NCI-H510A (cell line): ENCODE results near the gene TRIM5.
"Not testable (repeated sequence)": the region's sequence is repeated elsewhere in the genome, so short reads cannot be mapped to it uniquely, and the experiment has no call there.

Experiments used
- DNase-seq: peaks from one replicate; lab custom pipeline; 2025; lab: John Stamatoyannopoulos, UW

The TRIM5 gene

GRCh38 chr11:5684646-5685362 is at the start of gene TRIM5:
Gene TRIM5 (minus strand): TSS chr11:5685074. CDS start chr11:5680177, 4,897 bp downstream.
- no peak for DNase-seq

GRCh38 chr11:5727691-5728090 is 42.8 kb upstream of the TRIM5 start:
- DNase-seq, result no peak

- DNase-seq, result no peak
Measured at GRCh38 chr11:5726351-5726750, 41.5 kb upstream of the TRIM5 start.

GRCh38 chr11:5722622-5723021 is 37.7 kb upstream of the TRIM5 start:
- no peak for DNase-seq

- no peak for DNase-seq
Measured at GRCh38 chr11:5719703-5720495, 35.0 kb upstream of the TRIM5 start.

GRCh38 chr11:5716518-5716917 is 31.6 kb upstream of the TRIM5 start:
- DNase-seq, result not testable (repeated sequence)

- no peak for DNase-seq
Measured at GRCh38 chr11:5713695-5714094, 28.8 kb upstream of the TRIM5 start.

GRCh38 chr11:5712507-5712906 is 27.6 kb upstream of the TRIM5 start:
- DNase-seq, result no peak

- DNase-seq, result no peak
Measured at GRCh38 chr11:5705688-5706087, 20.8 kb upstream of the TRIM5 start.

GRCh38 chr11:5703741-5704536 is 19.1 kb upstream of the TRIM5 start:
- no peak for DNase-seq

- no peak for DNase-seq
Measured at GRCh38 chr11:5701055-5701577, 16.2 kb upstream of the TRIM5 start.

GRCh38 chr11:5700421-5701054 is 15.7 kb upstream of the TRIM5 start:
- DNase-seq, result no peak

- DNase-seq, result no peak
Measured at GRCh38 chr11:5698281-5698680, 13.4 kb upstream of the TRIM5 start.

GRCh38 chr11:5696210-5696609 is 11.3 kb upstream of the TRIM5 start:
- DNase-seq, result no peak

- DNase-seq, result no peak
Measured at GRCh38 chr11:5695580-5695979, 10.7 kb upstream of the TRIM5 start.

- DNase-seq, result no peak
Measured at GRCh38 chr11:5694642-5695041, 9.8 kb upstream of the TRIM5 start.

GRCh38 chr11:5691964-5692361 is 7.1 kb upstream of the TRIM5 start:
- no peak for DNase-seq

- DNase-seq, result not testable (repeated sequence)
Measured at GRCh38 chr11:5691238-5691963, 6.5 kb upstream of the TRIM5 start.

GRCh38 chr11:5690736-5691135 is 5.9 kb upstream of the TRIM5 start:
- DNase-seq, result no peak

GRCh38 chr11:5690216-5690615 is 5.3 kb upstream of the TRIM5 start:
- DNase-seq, result no peak

GRCh38 chr11:5689551-5689983 is 4.7 kb upstream of the TRIM5 start, which contains the start of gene TRIM22:
Gene TRIM22 (plus strand): TSS chr11:5689790. CDS start chr11:5696233, 6,443 bp downstream.
- DNase-seq, result no peak
